HG03439 (cell line): ENCODE data around the gene SPDYE4.

Source experiments
- ATAC-seq: cut with Tn5 transposase; IDR thresholded peaks from one replicate; pipeline ENCODE4 v1.9.1; 2021; ENCODE audit warnings: mild to moderate bottlenecking, moderate library complexity; ENCODE audit not compliant: unreplicated experiment

The SPDYE4 gene

DNA sequence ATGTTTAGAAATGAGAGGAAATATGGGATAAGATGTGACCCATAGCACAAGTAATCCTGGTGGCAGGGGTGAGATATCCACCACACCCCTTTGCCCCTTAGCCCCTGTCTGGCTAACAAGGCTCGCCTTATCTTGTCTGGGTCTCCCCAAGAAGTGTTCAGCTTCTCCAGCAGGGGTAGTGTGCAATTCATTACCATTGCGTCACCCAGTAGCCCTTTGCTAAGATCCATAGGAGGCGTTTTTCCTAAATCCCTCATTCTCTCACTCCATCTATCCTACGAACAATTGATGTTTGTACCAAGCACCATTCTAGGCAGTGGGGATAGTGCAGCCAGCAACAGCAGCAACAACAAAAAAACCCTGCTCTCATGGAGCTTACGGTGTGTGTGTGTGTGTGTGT, 44.5 kb downstream of the SPDYE4 start:
- ATAC-seq = no peak

DNA sequence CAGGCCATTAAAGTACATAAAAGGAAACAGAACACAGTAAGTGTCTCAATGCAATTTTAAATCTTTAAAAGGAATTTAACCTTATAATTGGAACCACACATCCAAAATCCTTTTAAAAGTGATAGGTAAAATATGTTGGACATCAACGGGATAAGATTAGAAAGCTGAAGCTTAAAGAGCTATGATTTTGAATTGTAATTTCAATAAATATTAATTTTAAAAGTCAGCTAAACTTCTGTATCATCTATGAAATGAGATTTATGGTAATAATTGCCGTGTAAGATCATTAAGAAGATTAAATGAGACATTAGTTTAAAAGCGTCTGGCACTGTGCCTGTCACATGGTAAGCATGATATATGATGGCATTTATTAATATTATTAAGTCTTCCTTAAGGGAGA, 45.0 kb downstream of the SPDYE4 start:
- ATAC-seq = no peak

DNA sequence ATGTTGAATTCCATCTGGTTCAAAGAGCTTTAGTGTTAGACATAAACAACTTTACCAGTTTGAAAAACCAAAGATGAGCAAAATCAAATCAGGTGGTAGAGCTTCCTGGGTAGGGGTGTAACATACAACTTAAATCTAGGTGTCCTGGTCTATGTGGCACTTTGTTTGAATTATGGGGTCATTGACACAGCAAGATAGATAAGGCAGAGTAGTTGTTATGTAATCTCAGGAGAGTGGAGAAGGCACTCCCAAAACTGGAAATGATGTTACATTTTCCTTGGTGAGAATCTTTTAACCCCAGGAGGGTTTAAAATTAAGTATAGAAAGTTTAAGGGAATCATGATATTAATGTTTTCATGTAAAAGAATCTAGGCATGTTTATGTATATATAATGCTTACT, 45.6 kb downstream of the SPDYE4 start:
- no peak for ATAC-seq

DNA sequence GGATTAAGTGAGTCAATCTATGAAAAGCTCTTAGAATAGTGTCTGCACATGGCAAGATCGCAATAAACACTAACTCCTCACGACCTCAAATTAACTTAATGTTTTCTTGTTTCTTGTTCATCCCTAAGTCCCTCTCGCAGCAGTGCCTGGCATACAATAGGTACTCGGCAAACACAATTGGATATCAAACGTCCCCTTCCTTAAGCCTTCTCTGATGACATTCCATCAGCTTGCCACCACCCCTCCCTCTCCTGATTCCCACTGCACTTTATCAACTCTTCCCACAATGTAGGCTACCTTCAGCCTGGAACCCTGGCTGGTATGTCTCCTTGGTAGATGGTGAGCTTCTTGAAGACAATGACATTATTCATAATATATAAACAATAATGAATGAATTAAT, 47.1 kb downstream of the SPDYE4 start:
- ATAC-seq = no peak

- no peak for ATAC-seq
These were observed 47.5 kb downstream of the SPDYE4 start for GRCh38 chr17:8710813-8711212.

- no peak for ATAC-seq
These were observed 49.3 kb downstream of the SPDYE4 start for GRCh38 chr17:8709006-8709405.

DNA sequence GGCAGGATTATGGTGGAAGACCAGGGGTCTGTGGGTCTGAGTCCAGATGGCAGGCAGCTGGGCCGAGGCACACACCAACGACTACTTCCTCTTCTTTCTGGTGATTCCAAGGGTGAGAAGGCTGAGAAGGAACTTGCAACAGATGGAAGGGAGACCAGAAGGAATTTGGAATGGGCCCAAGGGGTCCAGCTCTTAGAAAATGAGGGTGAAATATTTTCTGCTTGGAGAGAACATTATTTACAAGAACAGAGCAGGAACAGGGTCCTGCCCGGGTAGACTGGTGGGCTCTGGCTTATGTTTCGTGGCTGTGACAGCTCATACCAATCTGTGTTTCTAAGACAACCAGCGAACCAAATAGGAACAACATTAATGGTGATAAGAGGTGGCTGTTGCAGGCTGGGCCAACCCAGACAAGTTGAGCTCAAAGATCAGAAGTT, 50.3 kb downstream of the SPDYE4 start:
- no peak for ATAC-seq

GRCh38 chr17:8707332-8708024, 50.9 kb downstream of the SPDYE4 start:
- ATAC-seq = no peak

- ATAC-seq = no peak
These were observed 51.9 kb downstream of the SPDYE4 start for GRCh38 chr17:8706431-8706830.

DNA sequence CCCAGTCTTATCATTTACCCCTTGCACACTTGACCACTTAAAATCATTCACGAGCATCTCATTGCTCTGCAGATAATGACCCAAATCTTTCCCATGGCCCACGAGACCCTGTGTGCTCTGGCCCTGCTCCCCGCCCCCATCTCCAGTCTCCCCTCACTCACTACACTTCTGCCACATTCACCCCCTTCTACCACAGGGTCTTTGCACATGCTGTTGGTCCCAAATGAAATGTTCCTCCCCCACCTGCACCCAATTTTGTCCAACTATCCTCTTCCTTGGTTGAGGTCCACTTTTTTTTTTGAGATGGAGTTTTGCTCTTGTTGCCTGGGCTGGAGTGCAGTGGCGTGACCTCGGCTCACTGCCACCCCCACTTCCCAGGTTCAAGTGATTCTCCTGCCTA, 52.9 kb downstream of the SPDYE4 start:
- no peak for ATAC-seq

DNA sequence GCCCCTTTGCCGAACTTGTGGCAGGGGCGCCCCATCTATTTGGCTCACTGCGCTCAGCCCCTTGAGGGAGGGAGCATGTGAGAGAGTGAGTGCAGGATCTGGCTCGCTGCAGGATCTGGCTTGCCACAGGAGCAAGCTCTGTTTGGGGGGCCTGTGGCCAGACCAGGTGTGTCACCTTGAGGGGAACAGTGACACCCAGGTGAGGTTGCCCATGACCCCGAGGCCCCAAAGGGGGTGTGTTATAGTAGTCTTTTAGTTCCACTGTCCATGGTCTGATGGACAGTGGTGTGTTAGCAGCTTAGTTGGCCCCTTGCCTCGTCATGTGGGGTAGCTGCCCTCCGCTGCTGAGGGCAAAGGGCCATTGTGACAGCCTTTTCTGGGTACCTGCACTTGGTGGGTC, 55.3 kb downstream of the SPDYE4 start:
- no peak for ATAC-seq

DNA sequence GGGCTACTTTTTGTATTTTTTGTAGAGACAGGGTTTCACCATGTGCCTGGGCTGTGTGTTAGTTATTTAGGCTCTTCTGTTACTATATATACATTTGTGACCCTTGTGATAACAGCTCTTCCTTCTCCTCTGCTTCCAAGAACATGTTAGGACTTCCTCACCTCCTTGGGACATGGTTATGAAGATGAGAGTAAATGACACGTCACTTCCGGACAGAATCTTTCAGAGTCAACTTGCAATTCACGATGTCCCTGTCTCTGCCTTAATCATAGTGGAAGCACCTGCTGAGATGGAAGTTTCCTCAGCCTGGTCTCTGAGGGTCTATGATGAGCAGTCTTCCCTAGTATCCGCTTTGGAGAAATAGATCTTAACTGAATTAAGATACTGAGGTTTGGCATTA, 56.6 kb downstream of the SPDYE4 start:
- no peak for ATAC-seq

GRCh38 chr17:8701221-8701620, 57.1 kb downstream of the SPDYE4 start:
- ATAC-seq = no peak
